Endothelial cell of umbilical vein (primary cell): ENCODE data around the gene ANKRD40CL. TPM values are rescaled to one million over a fixed set of nuclear protein-coding genes. Genes with fewer than 3 reads are reported as not detected.

Experiments used
- BruUV-seq: library from RNA; stranded (reverse); fragments of 400-500 nt; replicated peaks from 2 replicates; lab custom pipeline; 2021; lab: Mats Ljungman, UMichigan
- CTCF ChIA-PET: fragments of 300-600, 350-600 bp; sonication (Branson Sonifier 250); formaldehyde crosslinking; loops from one replicate; lab custom pipeline; 2021; ENCODE audit warnings: antibody characterized with exemption, inconsistent platforms; lab: Charles Lee
- POLR2A ChIA-PET: fragments of 300-600, 350-600 bp; sonication (Branson Sonifier 250); formaldehyde crosslinking; loops from one replicate; lab custom pipeline; 2021; ENCODE audit warnings: antibody characterized with exemption, inconsistent platforms; lab: Charles Lee
- DNase-seq: peaks from one replicate; pipeline ENCODE4 v3.0.0-alpha.2; 2011; ENCODE audit warnings: low read depth, low spot score
- FAIRE-seq: peaks from 2 replicates; lab custom pipeline; 2011; peaks lifted over from hg19 to GRCh38; lab: Jason Lieb, UNC
- H2AFZ ChIP-seq: 2 replicates; pipeline ENCODE4 v1.6.0; 2012; ENCODE audit warnings: low read depth, low read length, control low read depth, inconsistent platforms
- H3K27ac ChIP-seq: 2 replicates; pipeline ENCODE4 v1.5.1; 2011; ENCODE audit warnings: low read depth, mild to moderate bottlenecking, control low read depth, low read length, moderate library complexity; ENCODE audit not compliant: insufficient read depth
- H3K27me3 ChIP-seq, 2 experiments: 2 replicates each; pipeline versions ENCODE4 v1.6.0 to v1.6.1; 2011; ENCODE audit warnings: low read length in 2 of 2, mixed read lengths in 1 of 2; ENCODE audit not compliant: control insufficient read depth in 2 of 2, insufficient read depth in 2 of 2
- H3K36me3 ChIP-seq, 2 experiments: 2 replicates in 1 of 2; 3 replicates in 1 of 2; pipeline ENCODE4 v1.5.1; 2011; ENCODE audit warnings: low read length in 2 of 2, mild to moderate bottlenecking in 1 of 2, moderate library complexity in 1 of 2; ENCODE audit not compliant: control insufficient read depth in 2 of 2, insufficient read depth in 2 of 2; ENCODE audit errors: extremely low read depth in 1 of 2
- H3K4me1 ChIP-seq: 3 replicates; pipeline ENCODE4 v1.5.1; 2011; ENCODE audit warnings: mild to moderate bottlenecking, low read length; ENCODE audit not compliant: control insufficient read depth, insufficient read depth; ENCODE audit errors: extremely low read depth
- H3K4me2 ChIP-seq: 2 replicates; pipeline ENCODE4 v1.6.1; 2011; ENCODE audit warnings: low read length, control low read depth, mixed read lengths; ENCODE audit not compliant: insufficient read depth
- H3K4me3 ChIP-seq, 3 experiments: fragments of 200-600 bp in 1 of 3; sonication (generic), shearing (Covaris generic) in 1 of 3; replicated peaks in 1 of 3; 2 replicates each; pipeline ENCODE4 v1.5.1; 2011 to 2016; ENCODE audit warnings: control low read depth in 3 of 3, low read length in 3 of 3, mild to moderate bottlenecking in 2 of 3, inconsistent platforms in 1 of 3, low read depth in 1 of 3, moderate library complexity in 1 of 3; ENCODE audit not compliant: insufficient read depth in 1 of 3
- H3K79me2 ChIP-seq: 2 replicates; pipeline ENCODE4 v1.6.0; 2012; ENCODE audit warnings: low read length, inconsistent platforms; ENCODE audit not compliant: control insufficient read depth, insufficient read depth
- H3K9ac ChIP-seq: replicated peaks from 2 replicates; pipeline ENCODE3; 2011; ENCODE audit warnings: low read length, control low read depth; ENCODE audit not compliant: insufficient read depth; ENCODE audit errors: extremely low read depth
- H3K9me1 ChIP-seq: replicated peaks from 3 replicates; pipeline ENCODE4 v1.6.0; 2011; ENCODE audit warnings: mild to moderate bottlenecking, low read length; ENCODE audit not compliant: control insufficient read depth, insufficient read depth; ENCODE audit errors: extremely low read depth
- H3K9me3 ChIP-seq: replicated peaks from 2 replicates; pipeline ENCODE4 v1.5.1; 2012; ENCODE audit warnings: low read length, inconsistent platforms; ENCODE audit not compliant: control insufficient read depth, insufficient read depth
- H4K20me1 ChIP-seq: replicated peaks from 2 replicates; pipeline ENCODE3; 2011; ENCODE audit warnings: mild to moderate bottlenecking, low read length; ENCODE audit not compliant: control insufficient read depth, insufficient read depth; ENCODE audit errors: extremely low read depth
- EZH2 ChIP-seq: IDR thresholded peaks from 2 replicates; pipeline ENCODE4 v1.6.1; 2012; ENCODE audit warnings: borderline replicate concordance, low read depth, mild to moderate bottlenecking, moderate library complexity, low read length, inconsistent platforms; ENCODE audit not compliant: severe bottlenecking
- FOS ChIP-seq: IDR thresholded peaks from 2 replicates; pipeline ENCODE4 v1.6.1; 2011; ENCODE audit warnings: mild to moderate bottlenecking, low read length, moderate library complexity, borderline replicate concordance; ENCODE audit not compliant: insufficient read depth
- GATA2 ChIP-seq: IDR thresholded peaks from 2 replicates; pipeline ENCODE4 v1.7.0; 2011; ENCODE audit warnings: low read depth, mild to moderate bottlenecking, moderate library complexity, mixed read lengths, low read length; ENCODE audit not compliant: insufficient read length, insufficient read depth
- JUN ChIP-seq: IDR thresholded peaks from 2 replicates; pipeline ENCODE4 v1.6.1; 2011; ENCODE audit warnings: borderline replicate concordance, low read depth; ENCODE audit not compliant: insufficient read length, insufficient read depth
- MYC ChIP-seq: IDR thresholded peaks from one replicate; pipeline ENCODE4 v1.6.1; 2011; ENCODE audit warnings: mild to moderate bottlenecking, low read depth, low read length
- POLR2A ChIP-seq: IDR thresholded peaks from 2 replicates; pipeline ENCODE4 v1.6.1; 2012; ENCODE audit warnings: low read depth, mild to moderate bottlenecking, control low read depth, low read length
- POLR2AphosphoS5 ChIP-seq: IDR thresholded peaks from 2 replicates; pipeline ENCODE4 v1.6.1; 2012; ENCODE audit warnings: low read depth, mild to moderate bottlenecking, control low read depth, low read length, moderate library complexity; ENCODE audit not compliant: insufficient read depth
- dilution Hi-C: fragments of 300-500 bp; cut with MboI; formaldehyde crosslinking; loops from one replicate; pipeline ENCODE4 v1.15.0; 2019; ENCODE audit warnings: low sequenced_read_pairs; ENCODE audit not compliant: extremely low pct_ligation_motif_present
- intact Hi-C: fragments of 100-400 bp; cut with micrococcal nuclease; formaldehyde crosslinking; loops from one replicate; pipeline ENCODE4 v1.10.0; 2022
- polyA plus RNA-seq, 4 experiments: library from polyadenylated mRNA; depleted of rRNA in 3 of 4; stranded (reverse) in 3 of 4; unstranded in 1 of 4; fragments of >200 nt; gene quantifications; 2 replicates each; pipeline versions ENCODE4 v1.2.1 to v1.2.3, GENCODE V29; 2011 to 2012; ENCODE audit warnings: missing spikeins in 1 of 4
- total RNA-seq: library from RNA; stranded (reverse); gene quantifications from 2 replicates; pipeline ENCODE4 v1.2.3, GENCODE V29; 2021
- TF ChIP-seq, protein P1 (sequence below): IDR thresholded peaks from 2 replicates; pipeline ENCODE4 v1.6.1; 2011; ENCODE audit not compliant: insufficient read depth, insufficient read length
- TF ChIP-seq, protein P2 (sequence below), 2 donors: IDR thresholded peaks; 1 replicate in 1 of 2; 2 replicates in 1 of 2; pipeline ENCODE4 v1.5.1; 2011; ENCODE audit warnings: low read length in 2 of 2, mild to moderate bottlenecking in 2 of 2, moderate library complexity in 2 of 2, control low read depth in 1 of 2, inconsistent platforms in 1 of 2, low read depth in 1 of 2; ENCODE audit not compliant: insufficient read depth in 1 of 2; ENCODE audit errors: extremely low read depth in 1 of 2

Gene ANKRD40CL
- total and polyA plus RNA-seq, 2 donors (not counting 3 experiments of a cell fraction or from before 2014, with no cell fraction given): not detected

- TF ChIP-seq POLR2AphosphoS5: no peak
- TF ChIP-seq, protein P1, sequence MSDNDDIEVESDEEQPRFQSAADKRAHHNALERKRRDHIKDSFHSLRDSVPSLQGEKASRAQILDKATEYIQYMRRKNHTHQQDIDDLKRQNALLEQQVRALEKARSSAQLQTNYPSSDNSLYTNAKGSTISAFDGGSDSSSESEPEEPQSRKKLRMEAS: no peak
- TF ChIP-seq JUN: no peak
- no peak for TF ChIP-seq FOS
- TF ChIP-seq, protein P2, sequence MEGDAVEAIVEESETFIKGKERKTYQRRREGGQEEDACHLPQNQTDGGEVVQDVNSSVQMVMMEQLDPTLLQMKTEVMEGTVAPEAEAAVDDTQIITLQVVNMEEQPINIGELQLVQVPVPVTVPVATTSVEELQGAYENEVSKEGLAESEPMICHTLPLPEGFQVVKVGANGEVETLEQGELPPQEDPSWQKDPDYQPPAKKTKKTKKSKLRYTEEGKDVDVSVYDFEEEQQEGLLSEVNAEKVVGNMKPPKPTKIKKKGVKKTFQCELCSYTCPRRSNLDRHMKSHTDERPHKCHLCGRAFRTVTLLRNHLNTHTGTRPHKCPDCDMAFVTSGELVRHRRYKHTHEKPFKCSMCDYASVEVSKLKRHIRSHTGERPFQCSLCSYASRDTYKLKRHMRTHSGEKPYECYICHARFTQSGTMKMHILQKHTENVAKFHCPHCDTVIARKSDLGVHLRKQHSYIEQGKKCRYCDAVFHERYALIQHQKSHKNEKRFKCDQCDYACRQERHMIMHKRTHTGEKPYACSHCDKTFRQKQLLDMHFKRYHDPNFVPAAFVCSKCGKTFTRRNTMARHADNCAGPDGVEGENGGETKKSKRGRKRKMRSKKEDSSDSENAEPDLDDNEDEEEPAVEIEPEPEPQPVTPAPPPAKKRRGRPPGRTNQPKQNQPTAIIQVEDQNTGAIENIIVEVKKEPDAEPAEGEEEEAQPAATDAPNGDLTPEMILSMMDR (IDR thresholded peaks at IDR 0.05; ENCODE audit: extremely low read depth in 1 of 2, insufficient read depth in 1 of 2, low read depth in 1 of 2, low read length in 2 of 2): no peak
- no peak for TF ChIP-seq EZH2
- no peak for TF ChIP-seq POLR2A
- no peak for TF ChIP-seq GATA2
- no peak for TF ChIP-seq MYC
- H3K36me3 ChIP-seq: no peaks in the 10 kb centered on the region
- H3K27ac ChIP-seq: no peak overlapping the region
- H3K27me3 ChIP-seq: no peaks in the 10 kb centered on the region
- FAIRE-seq: no peak
- no peaks in the 10 kb centered on the region for H3K9me1 ChIP-seq
- H3K79me2 ChIP-seq: no peaks in the 10 kb centered on the region
- H3K4me3 ChIP-seq: no peak overlapping the region
- H3K9ac ChIP-seq: no peak overlapping the region
- ChIA-PET POLR2A (no interaction called here), CTCF (interaction anchor here (1.0 kb wide), 1 partner anchor 8 kb away, joined by 3 read pairs; no protein-coding TSS in a partner anchor)
- H3K4me1 ChIP-seq: no peaks in the 10 kb centered on the region
- no TSS peak for BruUV-seq
- intact Hi-C loops: no loop called here
- H4K20me1 ChIP-seq: no peaks in the 10 kb centered on the region
- DNase-seq: no peak
- H3K4me2 ChIP-seq: no peak overlapping the region
- H2AFZ ChIP-seq: no peak overlapping the region
- H3K9me3 ChIP-seq: no peaks in the 10 kb centered on the region
- dilution Hi-C loops: no loop called here
These were observed 8.6 kb upstream of the ANKRD40CL start for GRCh38 chr17:50775926-50776325.
